Transverse colon (tissue), 4 donors: Measurements from ENCODE around the gene TMEM266. TPM values are rescaled to one million over a fixed set of nuclear protein-coding genes. Genes with fewer than 3 reads are reported as not detected.

Experiments used
- DNase-seq: peaks from one replicate; pipeline ENCODE4 v3.0.0-alpha.2; 2019
- H3K27ac ChIP-seq, 4 donors: fragments of 200-600 bp; sonication (generic); 2 replicates each; pipeline ENCODE4 v1.5.1; 2016 to 2018; ENCODE audit warnings: inconsistent platforms in 4 of 4
- H3K27me3 ChIP-seq: fragments of 200-600 bp; sonication (generic); 2 replicates; pipeline ENCODE4 v1.5.1; 2017; ENCODE audit warnings: inconsistent platforms
- H3K36me3 ChIP-seq, 4 donors: fragments of 200-600 bp; sonication (generic); 2 replicates each; pipeline ENCODE4 v1.5.1; 2017 to 2019; ENCODE audit warnings: inconsistent platforms in 4 of 4
- H3K4me1 ChIP-seq, 4 donors: fragments of 200-600 bp; sonication (generic); 2 replicates each; pipeline ENCODE4 v1.5.1; 2017 to 2020; ENCODE audit warnings: inconsistent platforms in 4 of 4
- H3K4me3 ChIP-seq, 4 donors: fragments of 200-600 bp; sonication (generic); 1 replicate in 1 of 4; 2 replicates in 3 of 4; pipeline versions ENCODE4 v1.5.1 to v1.6.1; 2017 to 2019; ENCODE audit warnings: inconsistent platforms in 4 of 4
- H3K9me3 ChIP-seq, 2 donors: fragments of 200-600 bp; sonication (generic); 2 replicates each; pipeline ENCODE4 v1.5.1; 2017 to 2019; ENCODE audit warnings: inconsistent platforms in 2 of 2
- EP300 ChIP-seq: sonication (generic); formaldehyde crosslinking; IDR thresholded peaks from one replicate; pipeline ENCODE4 v1.6.1; 2017; ENCODE audit warnings: antibody characterized with exemption, low read depth
- POLR2A ChIP-seq: fragments of 450-650 bp; IDR thresholded peaks from one replicate; pipeline ENCODE4 v1.6.1; 2016; ENCODE audit warnings: antibody characterized with exemption, mild to moderate bottlenecking, moderate library complexity
- POLR2AphosphoS5 ChIP-seq, 3 donors: sonication (generic); formaldehyde crosslinking; IDR thresholded peaks; one replicate each; pipeline ENCODE4 v1.6.1; 2016; ENCODE audit warnings: antibody characterized with exemption in 3 of 3
- WGBS, 2 donors: methylation state at CpG; one replicate each; pipeline ENCODE4 v1.1.5; 2018; ENCODE audit warnings: low coverage in 1 of 2; 5-methylcytosine and 5-hydroxymethylcytosine counted together
- in situ Hi-C, 4 donors: fragments of 200-750 bp; cut with MboI; loops; one replicate each; pipeline versions ENCODE4 v1.15.0 to v1.15.1; 2017; ENCODE audit warnings: low sequenced_read_pairs in 3 of 4, low pct_ligation_motif_present in 1 of 4, low pct_unique_long_range_greater_than_20kb in 1 of 4
- intact Hi-C: fragments of 100-400 bp; cut with DNase I; formaldehyde crosslinking; loops from one replicate; pipeline ENCODE4 v1.15.1; 2023; ENCODE audit warnings: low total_unique reads
- total RNA-seq, 4 donors: library from RNA; depleted of rRNA; stranded (reverse); fragments of >200 nt; gene quantifications; one replicate each; pipeline ENCODE4 v1.1.0, GENCODE V29; 2016
- TF ChIP-seq, protein P1 (sequence below), 5 experiments: fragments of 200-600 bp in 3 of 5; fragments of 450-650 bp in 2 of 5; sonication (generic) in 3 of 5; IDR thresholded peaks; 1 replicate in 2 of 5; 2 replicates in 3 of 5; pipeline ENCODE4 v1.5.1; 2016 to 2017; ENCODE audit warnings: antibody characterized with exemption in 5 of 5, inconsistent platforms in 3 of 5, mild to moderate bottlenecking in 2 of 5, moderate library complexity in 1 of 5

The TMEM266 gene
- total RNA-seq, 4 donors from 2014 or later = 0.41 TPM; not detected in 3

DNA sequence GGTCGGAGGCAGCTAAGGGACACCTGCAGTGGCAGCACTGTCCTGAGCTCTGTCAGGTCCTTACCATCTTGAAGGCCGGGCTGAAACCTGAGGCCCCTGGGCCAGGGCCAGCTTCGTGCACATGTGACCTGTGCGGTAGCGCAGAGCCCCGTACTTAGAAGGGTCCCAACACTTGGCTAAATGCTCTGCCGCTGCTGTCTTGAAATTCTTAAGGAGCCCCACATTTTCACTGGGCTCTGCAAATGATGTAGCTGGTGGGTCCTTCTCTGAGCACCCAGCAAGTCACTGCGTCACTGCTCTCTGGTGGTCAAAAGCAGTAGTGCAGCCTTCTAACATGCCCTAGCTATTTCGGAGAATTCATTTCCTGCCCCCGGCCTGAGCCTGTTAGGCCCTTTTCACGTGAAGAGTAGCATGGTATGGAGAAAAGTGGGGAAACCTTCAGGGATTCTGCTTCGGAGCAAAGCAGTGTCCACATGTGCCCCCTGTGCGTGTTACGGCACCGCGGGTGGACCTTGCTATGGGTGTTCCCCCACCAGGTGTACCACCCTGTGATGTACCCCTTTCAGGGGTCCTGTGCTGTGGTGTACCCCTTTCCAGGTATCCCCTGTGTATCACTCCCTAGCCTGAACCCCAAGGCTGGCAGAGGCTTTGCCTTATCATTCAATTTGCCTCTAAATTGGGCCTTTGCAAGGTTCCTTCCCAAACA is 79.7 kb downstream of the TMEM266 start:
- Histone ChIP-seq H3K9me3 (no peaks in the 10 kb centered on the region), H3K4me1 (peaks cover 0 to 10% (median 5%) of the 10 kb centered on the region in 4 donors), H3K27me3 (peaks cover 8% of the 10 kb centered on the region), H3K36me3 (no peaks in the 10 kb centered on the region), H3K4me3 (no peak overlapping the region), H3K27ac (no peak overlapping the region)
- peak; percentile 76 for DNase-seq
- 27% methylated on average over 16 of the region's 16 CpGs; no CpG with 5 or more reads in 1 of the 2 donors for WGBS, 2 donors
- intact Hi-C loops (loop anchor here (10.0 kb wide), 1 partner anchor 85 kb away; the partner anchor contains the start of gene TMEM266), in situ Hi-C loops (loop anchor here in 3 of 4 donors (10.0 to 25.0 kb wide), 2 partner anchors 75 to 327 kb away; no protein-coding TSS in a partner anchor)
- no peak for TF ChIP-seq POLR2AphosphoS5 (IDR thresholded peaks at IDR 0.05)
- TF ChIP-seq, protein P1, sequence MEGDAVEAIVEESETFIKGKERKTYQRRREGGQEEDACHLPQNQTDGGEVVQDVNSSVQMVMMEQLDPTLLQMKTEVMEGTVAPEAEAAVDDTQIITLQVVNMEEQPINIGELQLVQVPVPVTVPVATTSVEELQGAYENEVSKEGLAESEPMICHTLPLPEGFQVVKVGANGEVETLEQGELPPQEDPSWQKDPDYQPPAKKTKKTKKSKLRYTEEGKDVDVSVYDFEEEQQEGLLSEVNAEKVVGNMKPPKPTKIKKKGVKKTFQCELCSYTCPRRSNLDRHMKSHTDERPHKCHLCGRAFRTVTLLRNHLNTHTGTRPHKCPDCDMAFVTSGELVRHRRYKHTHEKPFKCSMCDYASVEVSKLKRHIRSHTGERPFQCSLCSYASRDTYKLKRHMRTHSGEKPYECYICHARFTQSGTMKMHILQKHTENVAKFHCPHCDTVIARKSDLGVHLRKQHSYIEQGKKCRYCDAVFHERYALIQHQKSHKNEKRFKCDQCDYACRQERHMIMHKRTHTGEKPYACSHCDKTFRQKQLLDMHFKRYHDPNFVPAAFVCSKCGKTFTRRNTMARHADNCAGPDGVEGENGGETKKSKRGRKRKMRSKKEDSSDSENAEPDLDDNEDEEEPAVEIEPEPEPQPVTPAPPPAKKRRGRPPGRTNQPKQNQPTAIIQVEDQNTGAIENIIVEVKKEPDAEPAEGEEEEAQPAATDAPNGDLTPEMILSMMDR (IDR thresholded peaks at IDR 0.05) = peak; percentile 87 to 94 (median 90)
- TF ChIP-seq POLR2A = no peak
- no peak for TF ChIP-seq EP300

DNA sequence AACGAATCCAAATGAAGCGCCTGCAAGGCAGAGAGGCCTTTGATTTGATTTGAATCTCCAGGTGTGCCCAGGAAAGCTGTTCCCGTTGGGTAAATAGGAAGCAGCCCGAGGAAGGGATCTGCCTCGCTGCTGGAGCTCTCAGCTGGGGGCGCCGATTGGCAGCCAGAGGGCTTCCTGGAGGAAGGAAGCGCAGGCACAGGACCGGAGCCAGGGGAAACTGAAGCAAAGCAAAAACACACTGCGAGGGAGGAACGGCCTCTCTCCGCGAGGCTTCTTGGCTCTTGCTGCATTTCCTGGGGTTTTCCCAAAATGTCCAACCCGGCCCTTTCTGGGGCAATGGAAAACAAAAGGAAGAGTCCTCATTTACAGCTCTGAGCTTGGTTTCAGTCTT is 80.3 kb downstream of the TMEM266 start:
- intact Hi-C loops = no loop called here
- TF ChIP-seq POLR2AphosphoS5 (IDR thresholded peaks at IDR 0.05) (no peak), EP300 (no peak), POLR2A (no peak)
- TF ChIP-seq, protein P1 (IDR thresholded peaks at IDR 0.05) = no peak
- WGBS, 2 donors = 38% methylated on average over 14 of the region's 14 CpGs; no CpG with 5 or more reads in 1 of the 2 donors
- H3K4me3 ChIP-seq = no peak overlapping the region
- in situ Hi-C loops = loop anchor here in 2 of 4 donors (25.0 kb wide), 1 partner anchor 328 kb away; no protein-coding TSS in a partner anchor
- DNase-seq = no peak
- H3K27me3 ChIP-seq = peaks cover 8% of the 10 kb centered on the region
- H3K4me1 ChIP-seq = peaks cover 0 to 10% (median 5%) of the 10 kb centered on the region in 4 donors
- H3K36me3 ChIP-seq = no peaks in the 10 kb centered on the region
- no peak overlapping the region for H3K27ac ChIP-seq
- H3K9me3 ChIP-seq = no peaks in the 10 kb centered on the region

DNA sequence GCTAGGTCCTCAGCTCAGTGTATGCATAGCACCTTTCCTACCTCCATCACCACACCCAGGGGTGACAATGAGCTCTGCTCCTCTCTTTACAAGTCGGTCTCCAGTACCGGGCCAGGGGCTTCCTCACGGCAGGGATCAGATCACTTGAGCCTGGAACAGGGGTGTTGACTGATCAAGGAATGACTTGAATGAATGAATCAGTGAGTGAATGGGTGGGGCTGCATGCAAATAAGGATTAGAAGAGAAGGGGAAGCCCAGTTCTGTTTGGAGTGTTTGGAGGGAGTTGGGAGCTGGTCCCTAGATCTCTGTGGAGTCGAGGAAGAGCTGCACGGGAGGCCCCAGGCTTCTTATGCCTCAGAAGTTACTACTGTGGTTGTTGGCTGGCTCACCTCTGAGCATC is 87.0 kb downstream of the TMEM266 start:
- H3K4me1 ChIP-seq = peaks cover 0 to 14% (median 13%) of the 10 kb centered on the region in 4 donors
- WGBS, 2 donors = 82 to 100% methylated on average over 2 to 5 of the region's 5 CpGs
- no peak overlapping the region for H3K4me3 ChIP-seq
- H3K9me3 ChIP-seq = no peaks in the 10 kb centered on the region
- in situ Hi-C loops (loop anchor here in 2 of 4 donors (25.0 kb wide), 1 partner anchor 335 kb away; no protein-coding TSS in a partner anchor), intact Hi-C loops (no loop called here)
- no peaks in the 10 kb centered on the region for H3K36me3 ChIP-seq
- no peak for TF ChIP-seq EP300
- no peak for TF ChIP-seq POLR2A
- TF ChIP-seq, protein P1 (IDR thresholded peaks at IDR 0.05) = no peak
- TF ChIP-seq POLR2AphosphoS5 (IDR thresholded peaks at IDR 0.05) = no peak
- no peak for DNase-seq
- H3K27ac ChIP-seq = no peak overlapping the region
- H3K27me3 ChIP-seq = peaks cover 15% of the 10 kb centered on the region

DNA sequence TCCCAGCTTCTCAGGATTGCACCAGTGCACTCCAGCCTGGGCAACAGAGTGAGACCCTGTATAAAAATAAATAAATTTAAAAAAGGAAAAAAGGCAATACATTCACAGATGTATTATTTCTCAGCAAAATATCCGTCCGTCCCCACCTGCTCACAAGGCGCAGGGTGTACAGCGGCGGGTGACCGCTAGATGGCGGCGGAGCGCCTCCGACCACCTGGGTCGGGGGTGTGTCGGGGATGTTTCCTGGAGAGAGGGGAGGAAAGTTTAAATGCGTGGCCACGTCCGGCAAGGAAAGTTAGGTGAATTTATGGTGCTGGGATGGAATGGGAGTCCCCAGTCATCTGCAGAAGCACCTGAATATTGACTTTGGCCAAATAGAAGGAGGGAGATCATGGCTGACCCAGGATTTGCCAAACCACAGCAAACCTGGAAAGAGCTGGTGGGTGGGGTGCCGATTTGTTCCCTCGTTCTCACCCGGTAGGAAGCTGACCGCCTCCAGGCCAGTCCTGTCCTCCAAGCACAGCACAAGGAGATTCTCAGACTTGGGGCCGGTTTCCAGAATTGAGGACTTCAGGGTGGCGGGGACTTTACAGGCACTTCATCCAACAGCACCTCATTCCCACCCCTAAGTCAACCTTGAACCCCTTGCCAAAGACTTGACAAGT is 88.3 kb downstream of the TMEM266 start:
- intact Hi-C loops = no loop called here
- WGBS, 2 donors = 0 to 19% methylated on average over 6 to 21 of the region's 21 CpGs
- Histone ChIP-seq H3K36me3 (no peaks in the 10 kb centered on the region), H3K4me1 (peaks cover 0 to 14% (median 13%) of the 10 kb centered on the region in 4 donors), H3K9me3 (no peaks in the 10 kb centered on the region), H3K4me3 (no peak overlapping the region), H3K27me3 (peaks cover 8% of the 10 kb centered on the region), H3K27ac (no peak overlapping the region)
- in situ Hi-C loops = loop anchor here in 2 of 4 donors (25.0 kb wide), 1 partner anchor 336 kb away; no protein-coding TSS in a partner anchor
- DNase-seq = peak; percentile 63
- TF ChIP-seq POLR2A (no peak), EP300 (no peak)
- TF ChIP-seq, protein P1 (IDR thresholded peaks at IDR 0.05) = peak; percentile 80 to 96 (median 93)
